GM19328 (cell line): ENCODE measurements around the gene EPHB1.
"Not testable (repeated sequence)": the region's sequence is repeated elsewhere in the genome, so short reads cannot be mapped to it uniquely, and the experiment has no call there.

Experiments
- ATAC-seq: cut with Tn5 transposase; IDR thresholded peaks from one replicate; pipeline ENCODE4 v1.9.1; 2021; ENCODE audit warnings: mild to moderate bottlenecking, moderate library complexity; ENCODE audit not compliant: unreplicated experiment

The EPHB1 gene

DNA sequence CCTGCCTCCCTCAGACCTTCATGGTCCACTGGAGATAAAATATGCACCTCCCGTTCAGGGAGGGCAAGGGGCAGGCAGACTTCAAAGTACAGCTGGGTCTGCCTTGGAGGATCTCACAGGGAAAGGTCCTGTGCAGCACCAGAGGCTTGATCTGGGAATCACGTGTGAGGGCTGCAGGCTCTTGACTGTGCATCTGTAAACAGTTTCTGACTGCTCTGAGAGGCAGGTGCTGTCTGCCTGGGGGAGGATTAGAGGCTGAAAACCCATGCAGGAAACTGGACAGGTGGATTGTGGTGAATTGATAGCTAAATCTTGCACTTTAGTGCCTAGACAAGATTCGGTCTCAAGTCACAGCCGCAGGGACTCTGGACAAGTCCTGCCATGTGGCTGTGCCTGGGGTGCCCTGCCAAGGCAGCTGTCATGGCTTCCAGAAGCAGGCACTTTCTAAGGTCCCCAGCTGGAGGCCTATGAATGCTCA lies 239.3 kb downstream of the EPHB1 start:
- no peak for ATAC-seq

DNA sequence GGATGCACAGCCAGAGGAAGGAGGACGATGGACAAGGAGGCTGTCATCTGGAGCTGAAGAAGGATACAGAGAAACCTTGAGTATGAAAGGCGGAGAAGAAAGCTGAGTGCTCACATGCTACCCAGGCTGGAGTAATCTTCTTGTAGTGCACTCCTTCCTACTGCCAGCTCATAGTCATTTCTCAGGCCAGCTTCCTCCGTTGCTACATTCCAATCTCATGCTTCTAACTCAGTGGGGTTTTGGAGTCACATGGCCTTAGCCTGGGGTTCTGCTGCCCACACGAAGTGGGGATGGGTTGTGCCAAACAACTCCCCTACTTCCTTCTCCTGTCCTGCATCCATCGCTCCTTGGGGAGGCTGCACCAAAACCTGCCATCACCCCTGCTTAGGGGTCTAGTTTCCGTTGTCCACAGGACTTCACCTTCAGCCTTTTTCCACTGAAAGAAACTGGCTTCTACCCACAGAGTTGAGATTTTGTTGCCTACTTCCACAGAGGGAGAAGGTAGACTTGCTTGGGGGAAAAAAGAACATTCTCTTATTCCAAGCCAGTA lies 239.9 kb downstream of the EPHB1 start:
- ATAC-seq = no peak

DNA sequence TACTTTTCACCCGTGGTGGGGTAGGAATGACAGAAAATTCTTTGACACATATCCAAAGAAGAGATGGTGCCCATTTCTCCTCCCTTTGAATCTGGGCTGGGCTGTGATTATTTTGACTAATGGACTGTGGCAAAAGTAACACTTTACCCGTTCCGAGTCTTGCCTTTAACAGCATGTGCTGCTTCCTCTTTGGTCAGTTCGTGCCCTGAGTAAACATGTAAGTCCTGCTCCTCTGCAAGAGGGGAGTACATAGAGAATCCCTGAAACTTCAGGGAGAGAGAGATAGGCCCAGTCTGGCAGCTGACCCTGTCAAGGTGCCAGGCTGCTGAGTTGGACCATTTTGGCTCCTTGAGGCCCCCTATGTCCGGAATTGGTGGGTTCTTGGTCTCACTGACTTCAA lies 243.1 kb downstream of the EPHB1 start:
- no peak for ATAC-seq

DNA sequence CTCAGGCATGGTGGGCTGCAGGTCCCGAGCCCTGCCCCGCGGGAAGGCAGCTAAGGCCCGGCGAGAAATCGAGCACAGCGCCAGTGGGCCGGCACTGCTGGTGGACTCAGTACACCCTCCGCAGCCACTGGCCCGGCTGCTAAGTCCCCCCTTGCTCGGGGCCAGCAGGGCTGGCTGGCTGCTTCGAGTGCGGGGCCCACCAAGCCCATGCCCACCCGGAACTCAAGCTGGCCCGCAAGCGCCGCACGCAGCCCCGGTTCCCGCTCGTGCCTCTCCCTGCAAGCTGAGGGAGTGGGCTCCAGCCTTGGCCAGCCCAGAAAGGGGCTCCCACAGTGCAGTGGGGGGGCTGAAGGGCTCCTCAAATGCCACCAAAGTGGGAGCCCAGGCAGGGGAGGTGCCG lies 244.5 kb downstream of the EPHB1 start:
- ATAC-seq = not testable (repeated sequence)

DNA sequence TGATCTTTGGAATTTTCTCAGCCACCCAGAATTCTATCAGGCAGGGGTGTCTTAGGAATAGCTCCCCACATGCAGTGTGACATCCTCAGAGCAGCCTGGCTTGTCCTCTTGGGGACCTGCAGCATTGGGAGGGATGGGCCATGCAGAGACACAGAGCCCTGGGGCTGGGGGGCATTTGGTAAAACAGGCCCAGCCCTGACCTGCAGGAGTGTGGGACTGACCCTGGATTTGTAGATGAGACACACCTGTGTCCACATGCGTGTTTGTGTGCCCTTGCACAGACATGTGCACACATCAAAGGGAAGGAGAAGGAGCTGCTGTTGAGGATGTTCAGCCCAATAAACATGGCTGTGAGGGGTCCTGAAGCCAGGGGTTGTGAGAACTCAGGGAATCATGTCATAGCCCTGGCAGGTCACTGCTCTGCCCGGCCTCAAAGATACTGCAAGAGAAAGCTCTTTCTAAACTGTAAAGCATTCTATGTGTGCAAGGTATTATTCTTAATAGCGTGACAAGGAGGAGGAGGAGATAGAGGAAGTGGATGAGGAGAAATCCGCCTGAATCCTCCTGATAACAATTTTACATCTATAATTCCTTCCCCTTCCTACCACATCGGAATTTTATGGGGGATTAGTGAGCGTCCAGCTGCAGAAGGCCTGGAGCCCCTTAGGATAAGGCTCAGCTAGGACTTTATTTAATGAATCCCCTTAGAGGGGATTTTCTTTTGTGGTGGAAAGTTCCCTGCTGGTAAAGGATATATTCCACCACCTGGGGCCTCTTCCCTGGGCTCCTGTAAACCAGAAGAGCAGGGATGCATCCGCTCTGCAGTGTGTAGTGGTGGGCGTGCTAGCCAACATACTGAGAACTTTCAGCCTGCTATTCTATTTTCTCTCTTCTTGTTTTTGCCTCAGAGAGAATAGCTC lies 245.5 kb downstream of the EPHB1 start:
- no peak for ATAC-seq

GRCh38 chr3:135041601-135042000 lies 246.5 kb downstream of the EPHB1 start:
- no peak for ATAC-seq

GRCh38 chr3:135047061-135047460 lies 252.0 kb downstream of the EPHB1 start:
- ATAC-seq = no peak

DNA sequence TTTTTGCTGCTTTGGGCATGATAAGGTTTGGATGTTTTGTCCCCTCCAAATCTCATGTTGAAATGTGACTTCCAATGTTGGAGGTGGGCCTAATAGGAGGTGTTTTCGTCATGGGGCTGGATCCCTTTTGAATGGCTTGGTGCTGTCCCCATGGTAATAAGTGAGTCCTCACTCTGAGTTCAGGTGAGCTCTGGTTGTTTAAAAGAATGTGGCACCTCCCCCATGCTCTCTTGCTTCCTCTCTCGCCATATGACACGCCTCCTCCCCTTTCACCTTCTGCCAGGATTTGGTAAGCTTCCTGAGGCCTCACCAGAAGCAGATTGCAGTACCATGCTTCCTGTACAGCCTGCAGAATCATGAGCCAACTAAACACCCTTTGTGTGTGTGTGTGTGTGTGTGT lies 255.5 kb downstream of the EPHB1 start:
- ATAC-seq = no peak

DNA sequence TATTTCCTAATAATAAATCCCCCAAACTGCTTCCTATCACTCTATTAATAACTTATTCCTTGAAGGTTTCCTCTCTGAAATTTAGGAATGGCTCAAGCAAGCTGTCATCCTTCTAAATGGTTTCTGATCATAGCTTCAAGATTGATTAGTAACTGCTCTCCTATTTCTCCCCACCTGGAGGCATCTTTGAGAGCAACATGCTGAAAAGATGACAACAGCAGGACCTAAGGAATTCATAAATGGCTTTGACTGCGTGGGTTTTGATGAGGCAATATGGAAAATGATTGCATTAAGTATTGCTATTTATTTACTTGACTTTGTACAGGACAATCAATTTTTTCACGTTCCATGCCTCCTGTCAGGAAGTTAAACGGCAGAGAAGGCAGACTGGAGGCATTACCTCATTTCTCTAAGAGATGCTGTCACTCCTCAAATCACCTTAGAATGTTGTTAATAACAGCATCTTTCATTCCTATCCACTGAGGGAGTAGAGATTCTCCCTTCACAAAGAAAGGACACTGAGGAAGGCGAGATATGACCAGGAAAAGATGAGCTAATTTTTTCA lies 256.4 kb downstream of the EPHB1 start:
- no peak for ATAC-seq

GRCh38 chr3:135055449-135055848 lies 260.4 kb downstream of the EPHB1 start:
- ATAC-seq = no peak

DNA sequence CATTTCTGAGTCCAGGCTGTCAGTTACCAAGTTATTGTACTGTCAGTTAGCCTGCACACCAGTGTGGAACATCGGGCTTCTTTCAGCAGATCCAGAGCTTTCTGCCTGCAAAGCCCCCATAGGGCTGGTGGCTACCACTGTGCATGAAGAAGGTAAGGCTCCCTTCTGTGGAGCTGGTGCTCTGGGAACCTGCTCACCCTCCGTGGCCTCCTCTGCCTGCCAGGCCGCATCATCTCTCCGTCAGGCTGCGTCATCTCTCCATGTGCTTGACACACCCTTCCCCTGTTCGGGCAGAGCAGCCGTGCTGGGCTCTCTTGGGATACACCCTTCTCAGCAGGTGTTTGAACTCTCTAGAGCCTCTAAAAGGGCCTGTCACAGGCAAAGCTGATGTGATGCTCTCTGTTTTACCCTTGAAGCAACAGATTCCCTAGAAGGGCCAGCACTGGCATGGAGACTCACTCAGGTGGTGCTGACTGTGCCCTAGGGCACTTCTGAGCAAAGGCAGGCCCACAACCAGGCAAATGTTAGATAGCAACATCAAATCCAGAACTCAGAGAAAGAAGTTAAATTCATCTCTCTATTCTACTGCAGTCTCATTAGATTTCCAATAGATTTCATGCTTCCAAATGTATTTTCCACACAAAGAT lies 261.1 kb downstream of the EPHB1 start:
- ATAC-seq = no peak

DNA sequence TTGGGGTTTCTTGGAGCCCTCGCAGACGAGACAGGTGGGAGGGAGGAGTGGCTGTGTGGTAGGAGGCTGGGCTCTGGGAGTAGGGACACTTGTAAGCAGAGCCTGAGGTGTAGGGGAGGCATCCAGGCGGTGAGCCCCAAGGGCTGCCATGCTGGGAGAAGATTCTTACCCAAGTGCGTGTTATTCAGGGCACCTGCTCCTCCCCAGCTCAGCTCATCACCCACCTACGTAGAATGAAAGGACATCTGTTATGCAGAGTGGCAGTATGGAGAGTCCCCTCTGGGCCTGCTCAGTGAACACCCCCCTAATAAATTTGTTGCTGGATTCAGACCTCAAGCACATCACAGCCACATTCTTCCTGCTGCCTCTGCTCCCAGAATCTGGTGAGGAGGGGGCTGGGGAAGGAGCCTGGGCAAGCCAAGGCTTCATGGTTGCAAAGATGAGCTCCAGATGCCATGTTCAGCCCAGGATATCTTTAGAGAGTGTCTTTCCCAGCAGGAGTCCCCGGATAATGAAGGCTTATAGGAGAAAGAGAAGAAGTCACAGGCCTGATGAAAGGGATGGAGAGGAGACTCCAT lies 261.8 kb downstream of the EPHB1 start:
- ATAC-seq = no peak

GRCh38 chr3:135057996-135058395 lies 262.9 kb downstream of the EPHB1 start:
- ATAC-seq = no peak

- ATAC-seq = no peak
These were observed 264.5 kb downstream of the EPHB1 start for GRCh38 chr3:135059580-135059979.

- ATAC-seq = not testable (repeated sequence)
These were observed 272.0 kb downstream of the EPHB1 start for GRCh38 chr3:135066844-135067727.

GRCh38 chr3:135068011-135068410 lies 273.0 kb downstream of the EPHB1 start:
- ATAC-seq = no peak

- no peak for ATAC-seq
These were observed 274.3 kb downstream of the EPHB1 start for GRCh38 chr3:135069406-135069805.

DNA sequence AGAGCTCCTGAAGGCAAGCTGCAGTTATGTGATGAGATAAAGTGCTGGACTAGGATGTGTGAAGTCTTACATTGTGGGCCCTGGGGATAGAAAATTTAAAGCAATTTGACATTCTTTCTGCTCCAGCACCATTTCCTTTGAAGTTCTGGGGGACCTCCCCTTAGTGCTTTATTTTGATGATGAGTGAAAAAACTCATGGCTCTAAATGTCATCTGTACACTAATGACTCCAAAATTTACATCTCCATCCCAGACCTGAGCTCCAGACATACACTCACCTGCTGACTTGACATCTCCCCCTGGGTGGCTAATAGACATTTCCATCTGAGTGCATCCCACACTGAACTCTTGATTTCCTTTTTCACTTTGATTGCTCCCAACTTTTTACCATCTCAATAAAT lies 276.4 kb downstream of the EPHB1 start:
- ATAC-seq = no peak

DNA sequence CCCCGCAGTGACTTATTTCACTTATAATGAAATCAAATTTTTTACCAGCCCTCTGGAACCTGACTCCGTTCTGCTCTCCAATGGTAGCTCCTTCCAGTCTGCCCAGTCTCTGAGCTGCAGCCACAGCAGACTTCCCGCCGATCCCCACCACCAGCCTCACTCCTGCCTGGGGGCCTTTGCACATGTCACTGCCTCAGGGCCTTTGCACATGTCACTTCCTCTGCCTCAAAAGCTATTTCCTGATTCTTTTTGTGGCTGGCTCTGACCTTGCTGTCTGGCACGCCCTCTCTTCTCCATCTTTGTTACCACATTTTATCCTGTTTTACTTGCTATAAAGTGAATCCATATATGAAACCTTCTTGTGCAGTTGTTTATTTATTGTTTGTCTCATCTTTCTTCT lies 277.4 kb downstream of the EPHB1 start:
- ATAC-seq = no peak

GRCh38 chr3:135075157-135075556 lies 280.1 kb downstream of the EPHB1 start:
- no peak for ATAC-seq
